ENCODE measurements around the gene COL6A5.

GRCh38 chr3:130527426-130527825, 182.0 kb downstream of the COL6A5 start:
- TF ChIP-seq CTCF (IDR thresholded peaks at IDR 0.05; ENCODE audit: insufficient read depth, low read length): no peak
- TF ChIP-seq POLR2AphosphoS5 (IDR thresholded peaks at IDR 0.05; ENCODE audit: low read depth): no peak
- no peak for TF ChIP-seq GABPA (IDR thresholded peaks at IDR 0.05; ENCODE audit: low read depth)
